HG02870 (cell line): ENCODE results near the gene WASF1.
"Not testable (repeated sequence)": the region's sequence is repeated elsewhere in the genome, so short reads cannot be mapped to it uniquely, and the experiment has no call there.

Experiments
- ATAC-seq: cut with Tn5 transposase; IDR thresholded peaks from one replicate; pipeline ENCODE4 v1.9.1; 2021; ENCODE audit warnings: mild to moderate bottlenecking, moderate library complexity; ENCODE audit not compliant: unreplicated experiment

WASF1 gene

GRCh38 chr6:110095101-110095500 is 84.4 kb downstream of the WASF1 start:
- no peak for ATAC-seq

GRCh38 chr6:110093981-110094380 is 85.5 kb downstream of the WASF1 start:
- no peak for ATAC-seq

GRCh38 chr6:110090876-110091275 is 88.6 kb downstream of the WASF1 start:
- ATAC-seq, result no peak

- ATAC-seq, result no peak
Observed at GRCh38 chr6:110089323-110089722, 90.1 kb downstream of the WASF1 start.

GRCh38 chr6:110085285-110085684 is 94.2 kb downstream of the WASF1 start:
- no peak for ATAC-seq

GRCh38 chr6:110083875-110084585 is 95.4 kb downstream of the WASF1 start:
- ATAC-seq, result no peak

- no peak for ATAC-seq
Observed at GRCh38 chr6:110075406-110075805, 104.1 kb downstream of the WASF1 start.

- ATAC-seq, result not testable (repeated sequence)
Observed at GRCh38 chr6:110073474-110073873, 106.0 kb downstream of the WASF1 start.

GRCh38 chr6:110068592-110068967 is 110.9 kb downstream of the WASF1 start:
- ATAC-seq, result no peak

- no peak for ATAC-seq
Observed at GRCh38 chr6:110067837-110068591, 111.5 kb downstream of the WASF1 start.

- ATAC-seq, result no peak
Observed at GRCh38 chr6:110064744-110065524, 114.5 kb downstream of the WASF1 start.

GRCh38 chr6:110063594-110064263 is 115.7 kb downstream of the WASF1 start:
- peak; percentile 89 for ATAC-seq

- no peak for ATAC-seq
Observed at GRCh38 chr6:110055387-110055735, 124.1 kb downstream of the WASF1 start.

- no peak for ATAC-seq
Observed at GRCh38 chr6:110054664-110055386, 124.6 kb downstream of the WASF1 start.

GRCh38 chr6:110053395-110054240 is 125.9 kb downstream of the WASF1 start:
- ATAC-seq, result no peak

GRCh38 chr6:110050440-110050813 is 129.0 kb downstream of the WASF1 start:
- no peak for ATAC-seq
